Immature natural killer cell (primary cell): ENCODE results near the gene CDK6. TPM values are rescaled to one million over a fixed set of nuclear protein-coding genes. Genes with fewer than 3 reads are reported as not detected.

ENCODE experiments used
- DNase-seq, 3 donors: peaks; one replicate each; pipeline ENCODE4 v3.0.0; 2022; ENCODE audit warnings: mixed read lengths in 1 of 3
- H3K27ac Mint-ChIP-seq, 6 donors: one replicate each; pipeline ENCODE4 v1.8.0; 2020; ENCODE audit warnings: mixed read lengths in 6 of 6, mild to moderate bottlenecking in 5 of 6, inconsistent platforms in 4 of 6, moderate library complexity in 3 of 6
- H3K27me3 Mint-ChIP-seq, 3 donors: one replicate each; pipeline ENCODE4 v1.8.0; 2020 to 2021; ENCODE audit warnings: low read depth in 3 of 3, mild to moderate bottlenecking in 3 of 3, mixed read lengths in 3 of 3, moderate library complexity in 3 of 3, inconsistent platforms in 1 of 3
- H3K36me3 Mint-ChIP-seq, 3 donors: one replicate each; pipeline ENCODE4 v1.8.0; 2020; ENCODE audit warnings: mixed read lengths in 3 of 3, inconsistent platforms in 2 of 3, mild to moderate bottlenecking in 2 of 3
- H3K4me1 Mint-ChIP-seq, 2 donors: one replicate each; pipeline ENCODE4 v1.8.0; 2020; ENCODE audit warnings: inconsistent platforms in 2 of 2, mild to moderate bottlenecking in 2 of 2, mixed read lengths in 2 of 2, moderate library complexity in 1 of 2
- H3K4me3 Mint-ChIP-seq, 5 donors: one replicate each; pipeline ENCODE4 v1.8.0; 2020; ENCODE audit warnings: mild to moderate bottlenecking in 5 of 5, mixed read lengths in 5 of 5, inconsistent platforms in 3 of 5, moderate library complexity in 3 of 5
- H3K9me3 Mint-ChIP-seq, 6 donors: one replicate each; pipeline ENCODE4 v1.8.0; 2020; ENCODE audit warnings: mild to moderate bottlenecking in 6 of 6, mixed read lengths in 6 of 6, inconsistent platforms in 4 of 6, moderate library complexity in 3 of 6
- polyA plus RNA-seq, 3 donors: library from polyadenylated mRNA; unstranded; fragments of 300-500 nt; fragmentation: Illumina TruSeq; gene quantifications; one replicate each; pipeline ENCODE4 v1.2.3, GENCODE V29; 2021

The CDK6 gene
- polyA plus RNA-seq, 3 donors from 2014 or later: 11.1 to 21.2 (median 15.8) TPM

- H3K4me3 Mint-ChIP-seq: peak overlapping the region in 1 of 5 donors; percentile 47
Observed at GRCh38 chr7:92631850-92632487, 204.4 kb downstream of the CDK6 start.

GRCh38 chr7:92631067-92631849 is 205.1 kb downstream of the CDK6 start:
- H3K4me1 Mint-ChIP-seq: peaks cover 38 to 58% of the 10 kb centered on the region in 2 donors

More at GRCh38 chr7:92631850-92632487, 204.4 kb downstream of the CDK6 start:
- H3K9me3 Mint-ChIP-seq: peaks cover 0 to 3% (median 0%) of the 10 kb centered on the region in 6 donors
- H3K36me3 Mint-ChIP-seq: peaks cover 8 to 16% (median 13%) of the 10 kb centered on the region in 3 donors
- peaks cover 34 to 53% of the 10 kb centered on the region in 2 donors for H3K4me1 Mint-ChIP-seq
- peak overlapping the region; percentile 35 to 86 (median 70) for H3K27ac Mint-ChIP-seq
- DNase-seq: no peak
- peaks cover 0 to 4% (median 0%) of the 10 kb centered on the region in 3 donors for H3K27me3 Mint-ChIP-seq

GRCh38 chr7:92629779-92630178 is 206.6 kb downstream of the CDK6 start:
- peaks cover 0 to 5% (median 0%) of the 10 kb centered on the region in 3 donors for H3K27me3 Mint-ChIP-seq
- DNase-seq: no peak
- peaks cover 8 to 20% (median 13%) of the 10 kb centered on the region in 3 donors for H3K36me3 Mint-ChIP-seq
- peak overlapping the region in 1 of 6 donors; percentile 38 for H3K27ac Mint-ChIP-seq
- no peak overlapping the region for H3K4me3 Mint-ChIP-seq
- H3K4me1 Mint-ChIP-seq: peaks cover 46 to 63% of the 10 kb centered on the region in 2 donors
- peaks cover 0 to 3% (median 0%) of the 10 kb centered on the region in 6 donors for H3K9me3 Mint-ChIP-seq

More at GRCh38 chr7:92631067-92631849, 205.1 kb downstream of the CDK6 start:
- no peak for DNase-seq
- H3K4me3 Mint-ChIP-seq: no peak overlapping the region
- H3K9me3 Mint-ChIP-seq: peaks cover 0 to 3% (median 0%) of the 10 kb centered on the region in 6 donors
- H3K27me3 Mint-ChIP-seq: peaks cover 0 to 5% (median 0%) of the 10 kb centered on the region in 3 donors
- H3K36me3 Mint-ChIP-seq: peaks cover 8 to 20% (median 13%) of the 10 kb centered on the region in 3 donors
- H3K27ac Mint-ChIP-seq: peak overlapping the region; percentile 35 to 86 (median 70)

GRCh38 chr7:92627956-92628355 is 208.4 kb downstream of the CDK6 start:
- peaks cover 0 to 1% (median 0%) of the 10 kb centered on the region in 3 donors for H3K27me3 Mint-ChIP-seq
- H3K4me3 Mint-ChIP-seq: no peak overlapping the region
- peaks cover 8 to 20% (median 13%) of the 10 kb centered on the region in 3 donors for H3K36me3 Mint-ChIP-seq
- no peak for DNase-seq
- H3K9me3 Mint-ChIP-seq: peaks cover 0 to 3% (median 0%) of the 10 kb centered on the region in 6 donors
- peak overlapping the region in 4 of 6 donors; percentile 18 to 55 (median 41) for H3K27ac Mint-ChIP-seq
- peaks cover 39 to 53% of the 10 kb centered on the region in 2 donors for H3K4me1 Mint-ChIP-seq

- Mint-ChIP-seq H3K4me1 (peaks cover 36 to 45% of the 10 kb centered on the region in 2 donors), H3K9me3 (peaks cover 0 to 3% (median 0%) of the 10 kb centered on the region in 6 donors), H3K27ac (peak overlapping the region; percentile 56 to 86 (median 72)), H3K4me3 (no peak overlapping the region), H3K27me3 (peaks cover 0 to 1% (median 0%) of the 10 kb centered on the region in 3 donors), H3K36me3 (peaks cover 8 to 20% (median 13%) of the 10 kb centered on the region in 3 donors)
- no peak for DNase-seq
Observed at GRCh38 chr7:92626281-92626809, 210.0 kb downstream of the CDK6 start.

GRCh38 chr7:92625617-92626016 is 210.8 kb downstream of the CDK6 start:
- peaks cover 0 to 3% (median 0%) of the 10 kb centered on the region in 6 donors for H3K9me3 Mint-ChIP-seq
- peaks cover 0 to 1% (median 0%) of the 10 kb centered on the region in 3 donors for H3K27me3 Mint-ChIP-seq
- peaks cover 8 to 20% (median 13%) of the 10 kb centered on the region in 3 donors for H3K36me3 Mint-ChIP-seq
- peaks cover 38 to 44% of the 10 kb centered on the region in 2 donors for H3K4me1 Mint-ChIP-seq
- peak overlapping the region; percentile 18 to 55 (median 41) for H3K4me3 Mint-ChIP-seq
- DNase-seq: no peak
- peak overlapping the region; percentile 78 to 92 (median 86) for H3K27ac Mint-ChIP-seq

GRCh38 chr7:92624298-92624996 is 211.9 kb downstream of the CDK6 start:
- peaks cover 8 to 20% (median 13%) of the 10 kb centered on the region in 3 donors for H3K36me3 Mint-ChIP-seq
- H3K4me1 Mint-ChIP-seq: peaks cover 38 to 43% of the 10 kb centered on the region in 2 donors
- DNase-seq: no peak
- peak overlapping the region; percentile 78 to 92 (median 86) for H3K27ac Mint-ChIP-seq
- peaks cover 0 to 1% (median 0%) of the 10 kb centered on the region in 3 donors for H3K27me3 Mint-ChIP-seq
- H3K4me3 Mint-ChIP-seq: peak overlapping the region in 2 of 5 donors; percentile 18 to 55
- H3K9me3 Mint-ChIP-seq: peaks cover 0 to 3% (median 0%) of the 10 kb centered on the region in 6 donors

GRCh38 chr7:92623544-92623943 is 212.8 kb downstream of the CDK6 start:
- peak overlapping the region in 5 of 6 donors; percentile 9 to 52 (median 43) for H3K27ac Mint-ChIP-seq
- no peak overlapping the region for H3K4me3 Mint-ChIP-seq

GRCh38 chr7:92622685-92623084 is 213.7 kb downstream of the CDK6 start:
- H3K4me3 Mint-ChIP-seq: no peak overlapping the region
- H3K9me3 Mint-ChIP-seq: no peaks in the 10 kb centered on the region
- no peak for DNase-seq
- peaks cover 38 to 43% of the 10 kb centered on the region in 2 donors for H3K4me1 Mint-ChIP-seq
- H3K36me3 Mint-ChIP-seq: peaks cover 0 to 8% (median under 1%) of the 10 kb centered on the region in 3 donors
- H3K27me3 Mint-ChIP-seq: peaks cover 0 to 1% (median 0%) of the 10 kb centered on the region in 3 donors
- peak overlapping the region in 4 of 6 donors; percentile 0 to 69 (median 36) for H3K27ac Mint-ChIP-seq

More at GRCh38 chr7:92623544-92623943, 212.8 kb downstream of the CDK6 start:
- Mint-ChIP-seq H3K4me1 (peaks cover 38 to 43% of the 10 kb centered on the region in 2 donors), H3K27me3 (peaks cover 0 to 1% (median 0%) of the 10 kb centered on the region in 3 donors), H3K36me3 (peaks cover 4 to 13% (median 6%) of the 10 kb centered on the region in 3 donors), H3K9me3 (no peaks in the 10 kb centered on the region)
- DNase-seq: no peak

- H3K27ac Mint-ChIP-seq: peak overlapping the region in 4 of 6 donors; percentile 7 to 84 (median 66)
- DNase-seq: no peak
- H3K4me1 Mint-ChIP-seq: peaks cover 38 to 43% of the 10 kb centered on the region in 2 donors
- H3K9me3 Mint-ChIP-seq: no peaks in the 10 kb centered on the region
- no peak overlapping the region for H3K4me3 Mint-ChIP-seq
- peaks cover under 1 to 8% (median 3%) of the 10 kb centered on the region in 3 donors for H3K36me3 Mint-ChIP-seq
- peaks cover 0 to 1% (median 0%) of the 10 kb centered on the region in 3 donors for H3K27me3 Mint-ChIP-seq
Observed at GRCh38 chr7:92622030-92622429, 214.3 kb downstream of the CDK6 start.

GRCh38 chr7:92621561-92622023 is 214.8 kb downstream of the CDK6 start:
- H3K4me1 Mint-ChIP-seq: peaks cover 38 to 41% of the 10 kb centered on the region in 2 donors
- DNase-seq: no peak
- peak overlapping the region; percentile 69 to 85 (median 84) for H3K27ac Mint-ChIP-seq
- peaks cover 0 to 1% (median 0%) of the 10 kb centered on the region in 3 donors for H3K27me3 Mint-ChIP-seq
- H3K9me3 Mint-ChIP-seq: no peaks in the 10 kb centered on the region
- H3K36me3 Mint-ChIP-seq: peaks cover 3 to 9% (median 5%) of the 10 kb centered on the region in 3 donors
- peak overlapping the region in 2 of 5 donors; percentile 4 to 50 for H3K4me3 Mint-ChIP-seq

GRCh38 chr7:92621026-92621540 is 215.3 kb downstream of the CDK6 start:
- peak; percentile 70 to 78 (median 75) for DNase-seq
- H3K4me3 Mint-ChIP-seq: peak overlapping the region; percentile 4 to 57 (median 44)
- H3K36me3 Mint-ChIP-seq: peaks cover 3 to 11% (median 10%) of the 10 kb centered on the region in 3 donors
- H3K4me1 Mint-ChIP-seq: peaks cover 34 to 36% of the 10 kb centered on the region in 2 donors
- H3K9me3 Mint-ChIP-seq: no peaks in the 10 kb centered on the region
- H3K27me3 Mint-ChIP-seq: no peaks in the 10 kb centered on the region
- peak overlapping the region; percentile 69 to 85 (median 84) for H3K27ac Mint-ChIP-seq
